Hindlimb muscle (tissue), 1 donor: ENCODE results near the gene GPBP1. TPM values are rescaled to one million over a fixed set of nuclear protein-coding genes. Genes with fewer than 3 reads are reported as not detected.
A peak's percentile ranks its signal among the peaks of the same experiment; 100 is the strongest.
"Not testable (repeated sequence)": the region's sequence is repeated elsewhere in the genome, so short reads cannot be mapped to it uniquely, and the experiment has no call there.

Experiments
- DNase-seq: peaks from one replicate; pipeline ENCODE4 v3.0.0-alpha.2; 2013
- polyA plus RNA-seq: library from polyadenylated mRNA; unstranded; fragments of 120-200 nt; gene quantifications from one replicate; pipeline ENCODE4 v1.2.1, GENCODE V29; 2013; ENCODE audit not compliant: insufficient read length

GPBP1 gene, protein sequence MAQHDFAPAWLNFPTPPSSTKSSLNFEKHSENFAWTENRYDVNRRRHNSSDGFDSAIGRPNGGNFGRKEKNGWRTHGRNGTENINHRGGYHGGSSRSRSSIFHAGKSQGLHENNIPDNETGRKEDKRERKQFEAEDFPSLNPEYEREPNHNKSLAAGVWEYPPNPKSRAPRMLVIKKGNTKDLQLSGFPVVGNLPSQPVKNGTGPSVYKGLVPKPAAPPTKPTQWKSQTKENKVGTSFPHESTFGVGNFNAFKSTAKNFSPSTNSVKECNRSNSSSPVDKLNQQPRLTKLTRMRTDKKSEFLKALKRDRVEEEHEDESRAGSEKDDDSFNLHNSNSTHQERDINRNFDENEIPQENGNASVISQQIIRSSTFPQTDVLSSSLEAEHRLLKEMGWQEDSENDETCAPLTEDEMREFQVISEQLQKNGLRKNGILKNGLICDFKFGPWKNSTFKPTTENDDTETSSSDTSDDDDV
- polyA plus RNA-seq = 78.6 TPM

DNA sequence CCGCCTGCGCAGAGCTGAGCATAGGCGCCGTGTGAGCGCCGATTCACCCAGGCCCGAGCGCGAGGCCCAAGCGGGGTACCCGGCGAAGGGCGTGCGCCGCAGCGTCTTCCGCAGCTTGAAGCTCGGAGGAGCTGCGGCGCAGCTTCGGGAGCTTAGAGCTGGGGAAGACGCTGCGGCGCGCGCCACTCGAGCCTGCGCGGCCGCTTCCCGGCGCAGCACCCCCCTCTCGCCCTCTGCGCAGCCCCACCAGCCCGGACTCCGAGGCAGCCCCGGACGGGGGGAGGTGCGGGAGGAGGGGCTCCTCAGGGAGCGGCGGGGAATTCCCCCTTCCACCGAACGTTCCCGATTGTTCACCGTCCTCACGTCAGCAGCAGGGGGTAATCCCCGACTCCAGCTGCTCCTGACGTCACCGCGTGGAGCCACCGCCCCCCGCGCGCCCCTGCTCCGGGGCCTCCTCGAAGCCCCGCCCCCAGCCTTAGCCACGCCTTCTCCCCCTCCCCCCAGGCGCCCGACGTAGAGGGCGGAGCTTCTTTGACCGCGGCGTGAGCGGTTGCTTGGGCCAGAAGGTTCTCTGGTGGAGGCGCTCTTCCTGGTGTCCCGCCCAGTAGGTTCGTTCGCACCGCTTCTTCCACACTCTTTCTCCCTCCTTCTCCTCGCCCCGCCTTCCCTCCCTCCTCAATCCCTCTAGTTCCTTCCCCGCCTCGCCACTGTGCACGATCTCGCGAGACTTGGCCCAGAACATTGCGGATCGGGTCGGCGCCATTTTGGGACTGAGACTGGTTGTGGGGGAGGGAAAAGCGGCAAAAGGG, at the start of gene GPBP1:
GPBP1 (plus strand) TSS at position 741 of the 809 bp plus-strand sequence. CDS start 40,072 bp downstream, outside the sequence.
- peak; percentile 99 for DNase-seq

GRCh38 chr5:57128325-57128724, 45.5 kb upstream of the GPBP1 start:
- DNase-seq = no peak

DNA sequence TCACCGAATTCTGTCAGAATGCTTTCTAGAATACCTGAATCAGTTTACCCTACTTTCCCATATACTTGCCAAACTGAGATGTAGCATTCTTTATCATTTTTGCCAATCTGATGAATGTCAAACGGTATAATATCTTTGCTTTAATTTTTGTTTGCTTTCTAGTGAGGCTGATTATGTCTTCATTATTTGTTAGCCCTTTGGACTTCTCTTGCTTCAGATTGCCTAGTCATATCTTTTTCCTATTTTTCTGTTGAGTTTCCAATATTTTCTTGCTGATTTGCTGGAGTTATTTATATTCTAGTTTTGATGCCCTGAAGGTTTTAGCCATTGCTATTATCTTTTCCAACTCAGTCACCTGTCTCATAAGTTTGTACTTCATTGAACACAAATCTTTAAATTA, 40.3 kb upstream of the GPBP1 start:
- DNase-seq = no peak

- DNase-seq = no peak
These were observed 36.5 kb upstream of the GPBP1 start for GRCh38 chr5:57137401-57137800.

DNA sequence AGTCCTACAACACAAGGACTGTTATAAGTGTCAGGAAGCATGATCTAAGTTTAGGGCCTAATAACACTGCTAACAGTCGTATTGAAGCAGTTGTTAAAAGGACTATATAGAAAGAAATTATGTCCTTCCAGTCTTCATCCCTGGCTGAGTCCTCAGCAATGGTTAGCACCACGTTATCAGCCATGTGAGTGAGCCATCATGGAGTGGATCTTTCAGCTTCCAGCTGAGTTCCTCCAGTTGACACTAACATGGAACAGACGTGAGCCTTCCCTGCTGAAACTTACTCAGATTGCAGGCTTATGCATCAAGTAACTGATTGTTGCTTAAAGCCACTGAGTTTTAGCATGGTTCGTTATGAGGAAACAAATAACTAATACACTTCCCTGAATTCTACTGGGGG, 21.5 kb upstream of the GPBP1 start:
- no peak for DNase-seq

DNA sequence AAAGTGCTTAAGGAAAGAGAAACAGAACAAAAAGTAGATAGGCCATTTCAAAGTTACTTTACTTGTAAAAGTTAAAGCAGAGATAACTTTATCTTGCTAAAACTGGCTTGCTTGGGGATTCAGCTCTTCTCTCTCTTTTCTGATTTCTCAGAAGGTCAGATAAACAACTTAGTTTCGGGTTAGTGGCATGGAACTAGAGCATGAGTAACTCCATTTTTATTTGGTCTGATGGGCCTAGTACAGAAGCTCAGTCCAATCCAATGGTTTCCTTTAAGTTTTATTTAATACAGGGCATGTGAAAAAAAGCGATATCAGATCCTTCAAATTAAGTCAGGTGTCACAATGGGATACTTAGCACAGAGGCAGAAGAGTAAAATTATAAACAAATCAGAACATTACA, 18.8 kb upstream of the GPBP1 start:
- DNase-seq = no peak

GRCh38 chr5:57157131-57157530, 16.7 kb upstream of the GPBP1 start:
- no peak for DNase-seq

DNA sequence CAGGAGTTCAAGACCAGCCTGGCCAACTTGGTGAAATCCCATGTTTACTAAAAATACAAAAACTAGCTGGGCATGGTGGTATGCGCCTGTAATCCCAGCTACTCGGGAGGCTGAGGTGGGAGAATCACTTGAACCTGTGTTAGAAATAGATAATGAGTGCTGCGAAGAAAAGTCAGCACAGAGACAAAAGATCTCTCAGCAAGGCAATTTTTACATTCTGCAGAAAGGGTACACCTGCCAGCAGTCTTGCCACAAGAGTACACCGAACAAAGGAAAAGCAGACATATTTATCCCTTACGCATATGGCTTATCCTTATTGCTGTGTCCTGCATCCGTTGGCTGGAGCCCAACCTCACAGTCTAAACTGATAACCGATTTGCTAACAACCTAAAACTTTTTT, 16.2 kb upstream of the GPBP1 start:
- no peak for DNase-seq

GRCh38 chr5:57163553-57164006, 10.3 kb upstream of the GPBP1 start:
- no peak for DNase-seq

DNA sequence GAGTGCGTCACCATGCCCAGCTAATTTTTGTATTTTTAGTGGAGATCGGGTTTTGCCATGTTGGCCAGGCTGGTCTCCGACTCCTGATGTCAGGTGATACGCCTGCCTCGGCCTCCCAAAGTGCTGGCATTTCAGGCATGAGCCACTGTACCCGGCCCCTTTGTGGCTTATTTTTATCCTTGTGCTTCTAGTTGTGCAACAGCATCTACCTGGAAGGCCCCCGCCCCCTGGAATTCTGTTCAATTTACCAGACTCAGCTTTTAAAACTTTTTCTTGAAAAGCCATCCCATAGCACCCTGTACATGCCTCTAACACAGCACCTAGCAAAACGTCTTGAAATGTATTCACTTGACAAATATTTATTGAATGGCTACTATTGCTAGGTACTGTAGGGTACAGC, 9.7 kb upstream of the GPBP1 start:
- DNase-seq = no peak

- not testable (repeated sequence) for DNase-seq
These were observed 8.7 kb upstream of the GPBP1 start for GRCh38 chr5:57165171-57165570.

DNA sequence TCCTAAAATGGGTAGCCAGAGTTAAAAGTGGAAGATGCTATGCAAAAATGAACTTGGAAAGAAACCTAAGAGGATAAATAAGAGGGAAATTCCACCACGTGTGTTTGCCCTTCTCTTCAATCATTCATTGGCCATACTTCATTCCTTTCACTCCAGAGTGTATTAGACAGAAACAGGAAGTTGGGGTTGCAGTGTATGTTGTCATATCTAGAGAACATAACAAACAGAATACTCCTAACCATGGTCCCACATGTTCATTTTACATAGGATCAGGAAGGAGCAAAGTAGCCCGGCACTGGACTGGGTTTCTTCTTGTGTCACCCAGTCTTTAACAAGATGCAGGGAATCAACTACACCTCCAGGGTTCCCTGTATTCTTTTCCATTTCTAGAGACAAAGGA, 7.6 kb upstream of the GPBP1 start:
- DNase-seq = no peak

DNA sequence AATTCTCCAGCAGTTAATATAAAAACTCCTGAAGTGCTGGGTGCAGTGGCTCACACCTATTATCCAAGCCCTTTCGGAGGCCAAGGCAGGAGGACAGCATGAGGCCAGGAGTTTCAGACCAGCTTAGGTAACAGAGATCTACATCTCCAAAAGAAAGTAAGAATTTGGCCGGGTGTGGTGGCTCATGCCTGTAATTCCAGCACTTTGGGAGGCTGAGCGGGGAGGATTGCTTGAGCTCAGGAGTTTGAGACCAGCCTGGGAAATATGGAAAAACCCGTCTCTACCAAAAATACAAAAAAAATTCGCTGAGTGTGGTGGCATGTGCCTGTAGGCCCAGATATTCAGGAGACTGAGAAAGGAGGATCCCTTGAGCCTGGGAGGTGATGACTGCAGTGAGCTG, 6.7 kb upstream of the GPBP1 start:
- DNase-seq = no peak

- DNase-seq = not testable (repeated sequence)
These were observed 3.7 kb upstream of the GPBP1 start for GRCh38 chr5:57170116-57170515.

- DNase-seq = no peak
These were observed 1.9 kb upstream of the GPBP1 start for GRCh38 chr5:57171816-57172465.

GRCh38 chr5:57172466-57173318, 1.2 kb upstream of the GPBP1 start:
- peak; percentile 47 for DNase-seq

DNA sequence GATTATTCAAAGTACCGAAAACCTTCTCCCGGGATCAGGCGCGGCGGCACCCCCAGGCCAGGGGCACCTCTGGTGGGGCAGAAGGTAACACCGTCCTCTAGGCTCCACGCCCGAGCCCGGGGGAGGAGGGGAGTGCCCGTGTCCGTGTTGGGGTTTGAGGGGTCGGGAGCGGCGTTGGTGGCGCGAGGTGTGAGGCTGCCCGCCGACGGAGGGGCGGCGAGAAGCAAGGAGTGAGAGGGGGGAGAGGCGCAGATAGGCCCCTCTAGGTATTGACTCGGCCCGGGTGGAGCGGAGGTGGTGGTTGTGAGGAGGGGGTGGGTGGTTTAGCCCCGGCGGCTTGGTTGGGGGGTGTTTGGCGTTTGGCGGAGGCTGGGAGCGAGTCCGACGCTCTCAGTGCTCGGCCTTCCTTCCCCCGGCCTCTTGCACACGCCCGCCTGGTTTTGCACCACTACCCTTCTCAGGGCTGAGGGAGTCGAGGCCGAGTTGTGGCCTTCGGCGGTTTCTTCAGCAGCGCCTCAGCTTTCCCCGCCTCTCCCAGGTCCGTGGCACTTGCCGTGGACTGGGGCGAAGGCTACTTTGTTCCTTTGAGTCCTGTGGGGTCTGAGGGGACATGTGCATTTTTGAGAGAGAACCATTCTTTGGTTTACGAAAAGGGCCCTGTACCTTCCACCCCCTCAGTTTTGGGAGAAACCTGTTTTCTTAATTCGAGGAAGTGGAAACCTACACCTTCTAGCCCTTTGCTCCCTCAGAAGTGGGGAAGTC, 450 bp downstream of the GPBP1 start:
- DNase-seq = no peak

DNA sequence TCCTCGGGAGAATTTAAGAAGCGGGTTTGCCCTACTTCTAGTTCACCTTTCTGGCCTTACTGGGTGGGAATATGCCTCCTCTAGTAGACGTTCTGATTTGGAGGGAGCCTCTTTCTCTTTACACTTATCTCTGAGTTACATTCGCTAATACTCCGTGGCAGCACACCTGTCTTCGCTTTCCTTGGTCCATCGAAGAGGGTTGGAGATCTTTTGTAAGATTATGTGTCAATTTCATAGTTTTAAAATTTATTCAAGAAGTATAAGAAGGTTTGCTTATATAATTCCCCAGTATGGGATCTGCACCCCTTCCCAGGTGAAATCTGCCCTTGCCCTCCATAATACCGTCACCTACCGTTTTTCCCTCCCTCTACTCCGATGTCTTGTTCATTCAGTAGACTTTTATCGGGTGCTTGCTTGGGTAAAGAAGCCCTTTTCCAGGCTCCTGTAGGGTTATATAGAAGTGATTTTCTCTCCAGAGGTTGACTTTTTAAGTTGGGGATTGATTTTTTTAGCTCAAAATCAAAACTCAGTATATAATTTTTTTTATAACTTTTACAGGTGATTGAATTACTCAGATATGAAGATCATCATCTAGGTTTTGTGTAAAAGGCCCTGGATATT, 1.1 kb downstream of the GPBP1 start:
- DNase-seq = peak; percentile 23

DNA sequence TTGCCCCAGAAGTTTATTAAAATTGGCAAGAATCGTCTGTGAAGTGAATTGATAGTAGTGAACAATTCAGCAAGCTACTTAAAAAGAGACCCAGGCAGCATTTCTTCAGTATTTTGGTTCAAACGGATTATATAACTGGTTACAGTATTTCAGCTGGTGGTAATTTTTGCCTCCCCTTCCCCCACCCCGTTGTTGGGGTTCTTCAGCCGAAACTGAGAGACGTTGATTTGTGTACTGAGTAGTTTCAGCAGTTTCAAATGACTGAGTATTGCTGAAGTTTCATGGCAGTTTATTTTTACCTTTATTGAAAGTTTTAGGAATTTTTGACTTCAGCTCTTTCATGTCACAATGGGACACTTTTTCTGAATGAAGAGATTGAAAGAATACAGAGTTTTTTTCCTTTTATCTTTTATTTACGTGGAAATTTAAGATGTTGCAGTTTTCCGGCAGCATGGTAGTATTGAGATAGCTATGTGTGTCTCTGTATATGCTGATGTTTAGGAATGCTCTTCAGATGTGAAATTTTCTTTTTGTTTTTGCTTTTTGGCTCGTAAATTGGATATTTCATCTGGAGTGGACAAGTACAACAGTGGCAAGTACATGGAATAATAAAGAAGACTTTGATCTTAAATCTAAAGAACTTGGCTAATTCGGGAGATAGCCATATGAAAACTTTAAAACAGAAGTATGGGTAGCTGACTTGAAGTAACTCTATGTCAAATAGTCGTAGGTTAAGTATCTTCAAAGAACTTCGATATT, 1.9 kb downstream of the GPBP1 start:
- DNase-seq = peak; percentile 31

GRCh38 chr5:57176350-57176857, 2.5 kb downstream of the GPBP1 start:
- peak; percentile 43 for DNase-seq
